Muscle of leg (tissue), 11 donors: ENCODE measurements around the gene HNMT. TPM values are rescaled to one million over a fixed set of nuclear protein-coding genes. Genes with fewer than 3 reads are reported as not detected.

Experiments used
- DNase-seq: peaks from one replicate; pipeline ENCODE4 v3.0.0; 2013
- H3K27ac ChIP-seq: one replicate; pipeline ENCODE4 v1.5.1; 2013; ENCODE audit warnings: mild to moderate bottlenecking, low read length, control low read depth
- H3K27me3 ChIP-seq: one replicate; pipeline ENCODE4 v1.6.1; 2013; ENCODE audit warnings: low read length; ENCODE audit not compliant: control insufficient read depth, insufficient read depth
- H3K36me3 ChIP-seq: one replicate; pipeline ENCODE4 v1.6.1; 2013; ENCODE audit warnings: low read length; ENCODE audit not compliant: control insufficient read depth, insufficient read depth
- H3K4me1 ChIP-seq: one replicate; pipeline ENCODE4 v1.6.1; 2013; ENCODE audit warnings: low read length; ENCODE audit not compliant: control insufficient read depth, insufficient read depth
- H3K4me3 ChIP-seq: one replicate; pipeline ENCODE4 v1.5.1; 2013; ENCODE audit warnings: low read length, control low read depth
- H3K9me3 ChIP-seq: replicated peaks from 2 replicates; pipeline ENCODE4 v1.6.1; 2013; ENCODE audit warnings: low read depth, low read length; ENCODE audit not compliant: control insufficient read depth
- WGBS: methylation state at CpG from one replicate; pipeline ENCODE4 v1.1.5; 2013; ENCODE audit warnings: missing lambda C conversion rate; ENCODE audit not compliant: insufficient coverage; 5-methylcytosine and 5-hydroxymethylcytosine counted together
- polyA plus RNA-seq, 8 donors: library from polyadenylated mRNA; unstranded; fragments of 120-200 nt; gene quantifications; one replicate each; pipeline versions ENCODE4 v1.2.1 to v1.2.3, GENCODE V29; 2013; ENCODE audit warnings: inconsistent platforms in 1 of 8, low replicate concordance in 1 of 8; ENCODE audit not compliant: insufficient read length in 8 of 8, insufficient read depth in 1 of 8
- total RNA-seq: library from RNA; stranded (reverse); fragments of 120-200 nt; gene quantifications from one replicate; pipeline ENCODE4 v1.2.4, GENCODE V29; 2013

The HNMT gene
- total and polyA plus RNA-seq, 9 donors = 16.3 to 37.7 (median 23.5) TPM

- WGBS = 100% methylated on average over 1 of the region's 2 CpGs
- no peak for DNase-seq
- H3K27ac ChIP-seq = no peak overlapping the region
Observed at GRCh38 chr2:138061961-138062360, 97.7 kb downstream of the HNMT start.

DNA sequence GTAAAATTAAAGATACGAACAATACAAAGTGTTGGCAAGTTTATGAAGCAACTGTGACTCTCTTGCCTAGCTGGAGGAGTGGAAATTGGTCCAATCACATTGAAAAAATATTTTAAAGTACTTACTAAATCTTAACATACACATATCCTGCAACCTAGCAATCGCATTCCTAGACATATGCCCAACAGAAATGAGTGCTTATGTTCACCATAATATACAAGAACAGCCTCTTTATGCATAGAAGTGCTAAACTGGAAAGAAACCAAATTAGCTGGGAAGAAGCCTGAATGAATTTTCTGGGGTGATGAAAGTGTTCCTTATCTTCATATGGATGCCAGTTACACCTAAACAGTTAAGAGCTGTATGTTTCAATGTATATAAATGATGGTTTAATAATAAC is 98.9 kb downstream of the HNMT start:
- no peaks in the 10 kb centered on the region for H3K9me3 ChIP-seq
- H3K4me1 ChIP-seq = no peaks in the 10 kb centered on the region
- H3K4me3 ChIP-seq = no peak overlapping the region
- WGBS = no CpG with 5 or more reads among the region's 2 CpGs
- H3K27ac ChIP-seq = no peak overlapping the region
- DNase-seq = no peak
- H3K27me3 ChIP-seq = no peaks in the 10 kb centered on the region
- no peaks in the 10 kb centered on the region for H3K36me3 ChIP-seq

More at GRCh38 chr2:138061961-138062360, 97.7 kb downstream of the HNMT start:
- no peaks in the 10 kb centered on the region for H3K9me3 ChIP-seq
- no peaks in the 10 kb centered on the region for H3K36me3 ChIP-seq
- no peaks in the 10 kb centered on the region for H3K27me3 ChIP-seq
- no peak overlapping the region for H3K4me3 ChIP-seq
- H3K4me1 ChIP-seq = no peaks in the 10 kb centered on the region
